K562 (cell line): ENCODE results near the gene CRIP3. TPM values are rescaled to one million over a fixed set of nuclear protein-coding genes. Genes with fewer than 3 reads are reported as not detected.

Source experiments
- ARID1B ChIP-seq: fragments of 450-650 bp; IDR thresholded peaks from 2 replicates; pipeline ENCODE4 v1.6.1; 2016; ENCODE audit warnings: antibody characterized with exemption, mild to moderate bottlenecking, inconsistent platforms
- ATF3 ChIP-seq, 2 experiments: fragments of 450-650 bp in 1 of 2; sonication (generic) in 1 of 2; formaldehyde crosslinking in 1 of 2; IDR thresholded peaks in 1 of 2; conservative IDR thresholded peaks in 1 of 2; 2 replicates each; pipeline versions ENCODE4 v1.6.1 to v1.8.1; 2016 to 2023; ENCODE audit warnings: mild to moderate bottlenecking in 2 of 2, moderate library complexity in 2 of 2, inconsistent platforms in 1 of 2, missing genetic modification reagents in 1 of 2
- CBFB ChIP-seq: sonication (generic); formaldehyde crosslinking; IDR thresholded peaks from 2 replicates; pipeline ENCODE4 v1.4.0; 2020; ENCODE audit warnings: mild to moderate bottlenecking, missing genetic modification reagents
- CBX1 ChIP-seq: sonication (generic); IDR thresholded peaks from 2 replicates; pipeline ENCODE4 v1.6.1; 2016; ENCODE audit warnings: antibody characterized with exemption, low read depth, mild to moderate bottlenecking
- CBX2 ChIP-seq: fragments of 200-600 bp; sonication (generic); IDR thresholded peaks from one replicate; pipeline ENCODE4 v1.6.1; 2012; ENCODE audit warnings: mild to moderate bottlenecking, low read length, inconsistent platforms; ENCODE audit not compliant: insufficient read depth, poor library complexity, severe bottlenecking
- CTBP1 ChIP-seq: fragments of 450-650 bp; IDR thresholded peaks from 2 replicates; pipeline ENCODE4 v1.6.1; 2016; ENCODE audit warnings: borderline replicate concordance
- E2F5 ChIP-seq: sonication (generic); formaldehyde crosslinking; IDR thresholded peaks from 2 replicates; pipeline ENCODE4 v1.8.0; 2022; ENCODE audit warnings: mild to moderate bottlenecking, missing genetic modification reagents
- ETV5 ChIP-seq: sonication (generic); formaldehyde crosslinking; IDR thresholded peaks from 2 replicates; pipeline ENCODE4 v1.4.0; 2020; ENCODE audit warnings: low read depth, mild to moderate bottlenecking, missing genetic modification reagents
- FOXA1 ChIP-seq: fragments of 450-650 bp; IDR thresholded peaks from 2 replicates; pipeline ENCODE4 v1.6.1; 2016; ENCODE audit warnings: mild to moderate bottlenecking, borderline replicate concordance
- FOXA3 ChIP-seq, 2 experiments: fragments of 450-650 bp in 1 of 2; sonication (generic) in 1 of 2; formaldehyde crosslinking; IDR thresholded peaks in 1 of 2; conservative IDR thresholded peaks in 1 of 2; 2 replicates each; pipeline versions ENCODE4 v1.4.0 to v1.8.0; 2020 to 2022; ENCODE audit warnings: mild to moderate bottlenecking in 2 of 2, missing genetic modification reagents in 1 of 2
- FOXK2 ChIP-seq, 2 experiments: fragments of 450-650 bp; IDR thresholded peaks in 1 of 2; conservative IDR thresholded peaks in 1 of 2; 2 replicates each; pipeline ENCODE4 v1.6.1; 2016; ENCODE audit warnings: low read depth in 2 of 2, mild to moderate bottlenecking in 1 of 2
- GTF2A2 ChIP-seq: IDR thresholded peaks from 2 replicates; pipeline ENCODE4 v1.6.1; 2016; ENCODE audit warnings: mild to moderate bottlenecking, missing genetic modification characterization, missing compliant biosample characterization
- GTF3C2 ChIP-seq: IDR thresholded peaks from 3 replicates; pipeline ENCODE4 v1.6.1; 2011; ENCODE audit warnings: borderline replicate concordance, mild to moderate bottlenecking, moderate library complexity; ENCODE audit not compliant: insufficient read length; ENCODE audit errors: extremely low read depth
- LEF1 ChIP-seq: fragments of 450-650 bp; IDR thresholded peaks from 2 replicates; pipeline ENCODE4 v1.6.1; 2016; ENCODE audit warnings: mild to moderate bottlenecking
- MEIS2 ChIP-seq: fragments of 450-650 bp; IDR thresholded peaks from 2 replicates; pipeline ENCODE4 v1.6.1; 2014; ENCODE audit warnings: mild to moderate bottlenecking; ENCODE audit not compliant: partially characterized antibody
- RBM22 ChIP-seq: fragments of 200-400 bp; formaldehyde crosslinking; IDR thresholded peaks from 2 replicates; pipeline ENCODE4 v1.6.1; 2018; ENCODE audit warnings: low read length, low read depth; ENCODE audit not compliant: poor library complexity, severe bottlenecking
- ZBTB2 ChIP-seq: fragments of 450-650 bp; IDR thresholded peaks from 2 replicates; pipeline ENCODE4 v1.6.1; 2016; ENCODE audit warnings: antibody characterized with exemption
- polyA plus RNA-seq, 8 experiments: library from polyadenylated mRNA; depleted of rRNA in 4 of 8; stranded (reverse) in 5 of 8; unstranded in 3 of 8; fragments of >200 nt; fragmentation: Nextera tagmentation in 2 of 8; fragmentation: Illumina TruSeq in 1 of 8; extraction: Ambion mirVana in 2 of 8; extraction: Trizol in 1 of 8; gene quantifications; 2 replicates each; pipeline versions ENCODE4 v1.2.1 to v1.2.3, GENCODE V29; 2011 to 2014; ENCODE audit warnings: inconsistent platforms in 1 of 8, missing spikeins in 1 of 8
- total RNA-seq, 7 experiments: library from RNA; depleted of rRNA in 6 of 7; stranded (reverse); fragments of >200 nt in 6 of 7; fragmentation: Illumina TruSeq in 2 of 7; extraction: Trizol in 2 of 7; gene quantifications; 2 replicates each; pipeline versions ENCODE4 v1.2.1 to v1.2.3, GENCODE V29; 2011 to 2021; ENCODE audit warnings: low replicate concordance in 1 of 7
- TF ChIP-seq, protein P1 (sequence below), 2 experiments: fragments of 250-450 bp in 1 of 2; fragments of 450-650 bp in 1 of 2; sonication (Bioruptor Pico) in 1 of 2; IDR thresholded peaks; 2 replicates each; pipeline versions ENCODE4 v1.6.1 to v1.8.0; 2016 to 2021; ENCODE audit warnings: mild to moderate bottlenecking in 2 of 2, moderate library complexity in 2 of 2, missing compliant biosample characterization in 1 of 2, missing genetic modification characterization in 1 of 2

CRIP3 gene
- total and polyA plus RNA-seq, 9 of the 15 experiments (the other 6 are each of a cell fraction or from before 2014, with no cell fraction given): 0.36 to 2.1 (median 0.87) TPM

- TF ChIP-seq ETV5 (CRISPR knock-in tag) (0 out of 2 replicates have a peak, but pooled peaks have one; percentile 59), LEF1 (peak; percentile 57; the same call in 1 of the 2 replicates), GTF2A2 (tag) (no peak), GTF3C2 (no peak), E2F5 (CRISPR knock-in tag) (no peak), CBFB (CRISPR knock-in tag) (0 out of 2 replicates have a peak, but pooled peaks have one; percentile 70), ATF3 (IDR thresholded peaks at IDR 0.05) (no peak), ATF3 (CRISPR knock-in tag; conservative IDR thresholded peaks at IDR 0.05) (no peak), MEIS2 (peak; percentile 19), ARID1B (peak; percentile 87), CTBP1 (peak; percentile 96), FOXA3 (CRISPR knock-in tag; conservative IDR thresholded peaks at IDR 0.05 in 1 of 2, IDR thresholded peaks at IDR 0.05 in 1 of 2) (peak; percentile 72 to 88; a peak in 3 of 4 replicates), ZBTB2 (peak; percentile 71), CBX1 (no peak), CBX2 (no peak), FOXK2 (conservative IDR thresholded peaks at IDR 0.05 in 1 of 2, IDR thresholded peaks at IDR 0.05 in 1 of 2; ENCODE audit: low read depth in 2 of 2) (peak; percentile 41 to 70; a peak in 3 of 4 replicates), RBM22 (no peak), FOXA1 (0 out of 2 replicates have a peak, but pooled peaks have one; percentile 33)
- TF ChIP-seq, protein P1, sequence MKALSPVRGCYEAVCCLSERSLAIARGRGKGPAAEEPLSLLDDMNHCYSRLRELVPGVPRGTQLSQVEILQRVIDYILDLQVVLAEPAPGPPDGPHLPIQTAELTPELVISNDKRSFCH (CRISPR knock-in tag; IDR thresholded peaks at IDR 0.05): no peak
- TF ChIP-seq, protein P1 (tag; IDR thresholded peaks at IDR 0.05): no peak
These were observed 40.8 kb downstream of the CRIP3 start (continued) for GRCh38 chr6:43267619-43268354.
